Mammary epithelial cell (primary cell): Measurements from ENCODE around the gene SLC25A39.

ENCODE experiments used
- EZH2 ChIP-seq: IDR thresholded peaks from 2 replicates; pipeline ENCODE4 v1.6.1; 2012; ENCODE audit warnings: low read length, inconsistent platforms, borderline replicate concordance
- TF ChIP-seq, protein P1 (sequence below), 2 donors: IDR thresholded peaks in 1 of 2; conservative IDR thresholded peaks in 1 of 2; 2 replicates each; pipeline ENCODE4 v1.5.1; 2011 to 2012; ENCODE audit warnings: inconsistent platforms in 2 of 2, low read length in 2 of 2, mild to moderate bottlenecking in 2 of 2, control low read depth in 1 of 2, low read depth in 1 of 2; ENCODE audit not compliant: insufficient read depth in 1 of 2; ENCODE audit errors: extremely low read depth in 1 of 2

DNA sequence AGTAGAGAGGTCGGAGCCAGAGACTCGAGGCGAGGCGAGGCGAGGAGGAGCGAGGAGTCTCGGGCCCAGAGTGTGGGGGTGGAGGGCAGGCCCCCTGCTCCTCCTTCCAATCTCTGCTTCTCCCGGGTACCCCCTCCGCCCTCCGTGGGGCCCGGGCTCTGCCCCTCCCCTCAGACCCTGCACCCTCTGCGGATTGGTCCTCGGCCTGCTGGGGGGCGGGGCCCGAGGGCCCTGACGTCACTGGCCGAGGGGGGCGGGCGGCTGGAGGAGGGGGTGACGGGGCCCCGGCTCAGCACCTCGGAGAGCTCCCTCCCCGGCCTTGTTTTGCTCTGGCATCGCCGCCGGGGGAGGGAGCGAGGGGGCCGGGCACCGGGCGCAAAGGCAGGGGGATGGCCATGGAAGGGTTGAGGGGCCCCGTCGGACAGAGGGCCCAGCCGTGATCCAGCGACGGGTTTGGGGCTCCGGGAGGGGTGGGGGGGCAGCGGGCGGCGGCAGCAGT lies 16.3 kb downstream of the SLC25A39 start, which contains the start of gene RUNDC3A:
- TF ChIP-seq EZH2, result no peak
- TF ChIP-seq, protein P1, sequence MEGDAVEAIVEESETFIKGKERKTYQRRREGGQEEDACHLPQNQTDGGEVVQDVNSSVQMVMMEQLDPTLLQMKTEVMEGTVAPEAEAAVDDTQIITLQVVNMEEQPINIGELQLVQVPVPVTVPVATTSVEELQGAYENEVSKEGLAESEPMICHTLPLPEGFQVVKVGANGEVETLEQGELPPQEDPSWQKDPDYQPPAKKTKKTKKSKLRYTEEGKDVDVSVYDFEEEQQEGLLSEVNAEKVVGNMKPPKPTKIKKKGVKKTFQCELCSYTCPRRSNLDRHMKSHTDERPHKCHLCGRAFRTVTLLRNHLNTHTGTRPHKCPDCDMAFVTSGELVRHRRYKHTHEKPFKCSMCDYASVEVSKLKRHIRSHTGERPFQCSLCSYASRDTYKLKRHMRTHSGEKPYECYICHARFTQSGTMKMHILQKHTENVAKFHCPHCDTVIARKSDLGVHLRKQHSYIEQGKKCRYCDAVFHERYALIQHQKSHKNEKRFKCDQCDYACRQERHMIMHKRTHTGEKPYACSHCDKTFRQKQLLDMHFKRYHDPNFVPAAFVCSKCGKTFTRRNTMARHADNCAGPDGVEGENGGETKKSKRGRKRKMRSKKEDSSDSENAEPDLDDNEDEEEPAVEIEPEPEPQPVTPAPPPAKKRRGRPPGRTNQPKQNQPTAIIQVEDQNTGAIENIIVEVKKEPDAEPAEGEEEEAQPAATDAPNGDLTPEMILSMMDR (conservative IDR thresholded peaks at IDR 0.05 in 1 of 2, IDR thresholded peaks at IDR 0.05 in 1 of 2; ENCODE audit: extremely low read depth in 1 of 2, insufficient read depth in 1 of 2, low read depth in 1 of 2, low read length in 2 of 2), result no peak
